ENCODE measurements around the gene GDF2.

The GDF2 gene

DNA sequence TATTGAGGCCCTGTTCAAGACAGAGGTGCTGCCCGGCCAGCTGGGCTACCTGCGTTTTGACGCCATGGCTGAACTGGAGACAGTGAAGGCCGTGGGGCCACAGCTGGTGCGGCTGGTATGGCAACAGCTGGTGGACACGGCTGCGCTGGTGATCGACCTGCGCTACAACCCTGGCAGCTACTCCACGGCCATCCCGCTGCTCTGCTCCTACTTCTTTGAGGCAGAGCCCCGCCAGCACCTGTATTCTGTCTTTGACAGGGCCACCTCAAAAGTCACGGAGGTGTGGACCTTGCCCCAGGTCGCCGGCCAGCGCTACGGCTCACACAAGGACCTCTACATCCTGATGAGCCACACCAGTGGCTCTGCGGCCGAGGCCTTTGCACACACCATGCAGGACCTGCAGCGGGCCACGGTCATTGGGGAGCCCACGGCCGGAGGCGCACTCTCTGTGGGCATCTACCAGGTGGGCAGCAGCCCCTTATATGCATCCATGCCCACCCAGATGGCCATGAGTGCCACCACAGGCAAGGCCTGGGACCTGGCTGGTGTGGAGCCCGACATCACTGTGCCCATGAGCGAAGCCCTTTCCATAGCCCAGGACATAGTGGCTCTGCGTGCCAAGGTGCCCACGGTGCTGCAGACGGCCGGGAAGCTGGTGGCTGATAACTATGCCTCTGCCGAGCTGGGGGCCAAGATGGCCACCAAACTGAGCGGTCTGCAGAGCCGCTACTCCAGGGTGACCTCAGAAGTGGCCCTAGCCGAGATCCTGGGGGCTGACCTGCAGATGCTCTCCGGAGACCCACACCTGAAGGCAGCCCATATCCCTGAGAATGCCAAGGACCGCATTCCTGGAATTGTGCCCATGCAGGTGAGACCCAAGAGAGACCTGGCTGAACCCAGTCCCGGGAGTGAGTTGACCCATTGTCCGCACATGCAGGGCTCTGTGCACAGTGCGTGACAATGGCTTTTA is 28.7 kb downstream of the GDF2 start:
- Histone ChIP-seq H3K9me3 (ENCODE audit: control insufficient read depth, low read depth, low read length) (no peaks in the 10 kb centered on the region), H3K36me3 (ENCODE audit: control insufficient read depth, low read depth, low read length) (no peaks in the 10 kb centered on the region), H3K27ac (ENCODE audit: low read length) (no peak overlapping the region), H3K4me3 (ENCODE audit: low read length) (no peak overlapping the region), H3K27me3 (ENCODE audit: control insufficient read depth, insufficient read depth, low read length) (no peaks in the 10 kb centered on the region), H3K4me1 (ENCODE audit: control insufficient read depth, low read depth, low read length) (no peaks in the 10 kb centered on the region), H3K9ac (ENCODE audit: low read length) (no peak overlapping the region)

DNA sequence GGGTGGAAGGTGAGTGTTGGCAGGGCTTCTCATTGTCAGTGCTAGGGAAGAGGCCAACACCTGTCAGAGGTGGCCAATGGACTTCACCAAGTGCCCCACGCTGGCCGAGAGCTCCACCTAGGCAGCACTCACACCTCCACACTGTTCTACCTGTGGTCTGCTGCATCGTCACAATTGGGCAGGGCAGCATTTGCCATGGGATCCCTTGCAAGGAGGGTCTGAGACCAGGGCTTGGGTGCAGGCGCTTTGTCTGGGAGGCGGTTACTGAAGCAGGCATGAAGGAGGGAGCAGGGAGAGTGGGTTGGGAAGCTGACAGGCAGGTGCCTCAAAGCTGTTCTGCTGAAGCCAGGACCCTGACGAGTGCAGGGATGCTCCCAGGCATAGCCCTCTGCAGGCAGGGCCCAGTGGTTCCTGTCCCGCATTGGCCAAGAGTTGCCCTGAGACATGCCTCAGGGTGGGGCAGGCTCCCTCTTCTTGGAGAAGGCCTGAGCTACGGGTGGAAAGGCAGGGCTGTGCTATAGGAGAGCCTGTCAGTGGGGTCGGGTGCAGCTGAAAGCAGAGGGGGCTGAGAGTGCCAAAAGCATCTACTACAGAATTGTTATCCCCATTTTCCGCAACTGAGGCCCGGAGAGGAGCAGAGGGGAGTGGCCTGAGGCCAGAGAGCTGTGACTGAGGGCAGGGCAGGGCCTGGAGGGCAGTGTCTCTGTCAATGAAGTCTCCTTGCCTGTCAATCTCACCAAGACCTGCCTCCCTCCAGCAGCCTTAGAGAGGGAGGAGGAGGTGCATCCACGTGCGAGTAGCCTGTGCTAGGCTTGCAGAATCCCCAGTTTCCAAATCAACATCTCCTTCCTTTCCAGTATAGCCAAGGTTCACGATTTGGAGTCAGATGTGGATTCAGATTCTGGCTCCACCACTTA is 29.9 kb downstream of the GDF2 start:
- no peak overlapping the region for H3K9ac ChIP-seq (ENCODE audit: low read length)
- no peaks in the 10 kb centered on the region for H3K9me3 ChIP-seq (ENCODE audit: control insufficient read depth, low read depth, low read length)
- H3K27ac ChIP-seq (ENCODE audit: low read length), result no peak overlapping the region
- H3K4me3 ChIP-seq (ENCODE audit: low read length), result no peak overlapping the region
- no peaks in the 10 kb centered on the region for H3K27me3 ChIP-seq (ENCODE audit: control insufficient read depth, insufficient read depth, low read length)
- no peaks in the 10 kb centered on the region for H3K36me3 ChIP-seq (ENCODE audit: control insufficient read depth, low read depth, low read length)
- H3K4me1 ChIP-seq (ENCODE audit: control insufficient read depth, low read depth, low read length), result no peaks in the 10 kb centered on the region

DNA sequence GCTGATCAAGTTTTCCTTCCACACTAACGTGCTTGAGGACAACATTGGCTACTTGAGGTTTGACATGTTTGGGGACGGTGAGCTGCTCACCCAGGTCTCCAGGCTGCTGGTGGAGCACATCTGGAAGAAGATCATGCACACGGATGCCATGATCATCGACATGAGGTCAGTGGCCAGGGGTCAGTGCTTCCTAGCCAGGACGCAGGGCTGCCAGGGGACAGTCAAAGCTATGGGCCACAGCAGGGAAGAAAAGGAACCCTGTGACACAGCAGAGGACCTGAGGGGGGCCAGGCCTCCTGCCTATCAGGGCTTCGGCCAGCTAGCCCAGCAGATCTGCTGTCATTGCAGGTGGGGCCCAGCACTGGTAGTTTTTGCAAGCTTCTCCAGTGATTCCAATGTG is 31.1 kb downstream of the GDF2 start:
- no peaks in the 10 kb centered on the region for H3K36me3 ChIP-seq (ENCODE audit: control insufficient read depth, low read depth, low read length)
- no peak overlapping the region for H3K4me3 ChIP-seq (ENCODE audit: low read length)
- no peaks in the 10 kb centered on the region for H3K9me3 ChIP-seq (ENCODE audit: control insufficient read depth, low read depth, low read length)
- H3K27ac ChIP-seq (ENCODE audit: low read length), result no peak overlapping the region
- no peaks in the 10 kb centered on the region for H3K27me3 ChIP-seq (ENCODE audit: control insufficient read depth, insufficient read depth, low read length)
- H3K9ac ChIP-seq (ENCODE audit: low read length), result no peak overlapping the region
- H3K4me1 ChIP-seq (ENCODE audit: control insufficient read depth, low read depth, low read length), result no peaks in the 10 kb centered on the region

DNA sequence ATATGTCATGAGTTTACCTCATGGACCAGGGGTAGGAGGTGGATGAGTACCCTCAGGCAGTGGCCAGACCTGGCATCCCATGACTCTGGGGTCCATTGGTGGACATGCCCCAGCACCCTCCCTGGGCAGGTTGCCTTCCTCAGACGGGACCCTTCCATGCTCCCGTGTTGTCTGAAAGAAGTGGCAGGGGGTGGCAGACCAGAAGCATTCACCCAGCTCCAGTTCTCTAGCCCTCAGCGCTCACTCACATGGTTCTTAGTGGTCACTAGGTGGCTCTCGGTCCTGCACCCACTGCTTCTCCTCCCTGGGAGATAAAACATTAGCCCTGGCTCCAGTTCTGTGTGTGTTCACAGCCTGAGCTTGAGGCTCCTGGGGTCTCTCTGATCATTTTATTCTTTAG is 31.9 kb downstream of the GDF2 start:
- Histone ChIP-seq H3K9me3 (ENCODE audit: control insufficient read depth, low read depth, low read length) (no peaks in the 10 kb centered on the region), H3K4me1 (ENCODE audit: control insufficient read depth, low read depth, low read length) (no peaks in the 10 kb centered on the region), H3K4me3 (ENCODE audit: low read length) (no peak overlapping the region), H3K9ac (ENCODE audit: low read length) (no peak overlapping the region), H3K27me3 (ENCODE audit: control insufficient read depth, insufficient read depth, low read length) (no peaks in the 10 kb centered on the region), H3K36me3 (ENCODE audit: control insufficient read depth, low read depth, low read length) (no peaks in the 10 kb centered on the region), H3K27ac (ENCODE audit: low read length) (no peak overlapping the region)

DNA sequence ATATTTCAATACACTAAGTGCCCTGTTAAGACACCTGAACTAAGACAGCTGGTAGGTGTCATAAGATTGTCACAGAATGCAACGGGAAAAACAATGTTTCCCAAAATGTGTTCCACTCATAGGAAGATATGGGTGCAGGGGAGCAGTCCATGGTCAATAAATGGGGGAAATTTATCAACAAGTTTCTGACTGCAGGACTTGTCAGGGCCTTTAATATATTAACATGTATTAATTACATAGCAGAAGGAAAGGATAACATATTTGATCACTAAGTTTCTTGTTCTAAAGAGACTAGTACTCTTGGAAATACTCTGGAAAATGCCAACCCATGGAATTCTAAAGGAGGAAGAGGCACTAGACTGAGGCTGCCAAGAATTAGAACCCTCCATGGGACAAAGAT is 32.6 kb downstream of the GDF2 start:
- Histone ChIP-seq H3K27me3 (ENCODE audit: control insufficient read depth, insufficient read depth, low read length) (no peaks in the 10 kb centered on the region), H3K9ac (ENCODE audit: low read length) (no peak overlapping the region), H3K4me3 (ENCODE audit: low read length) (no peak overlapping the region), H3K4me1 (ENCODE audit: control insufficient read depth, low read depth, low read length) (no peaks in the 10 kb centered on the region), H3K27ac (ENCODE audit: low read length) (no peak overlapping the region), H3K9me3 (ENCODE audit: control insufficient read depth, low read depth, low read length) (no peaks in the 10 kb centered on the region), H3K36me3 (ENCODE audit: control insufficient read depth, low read depth, low read length) (no peaks in the 10 kb centered on the region)

DNA sequence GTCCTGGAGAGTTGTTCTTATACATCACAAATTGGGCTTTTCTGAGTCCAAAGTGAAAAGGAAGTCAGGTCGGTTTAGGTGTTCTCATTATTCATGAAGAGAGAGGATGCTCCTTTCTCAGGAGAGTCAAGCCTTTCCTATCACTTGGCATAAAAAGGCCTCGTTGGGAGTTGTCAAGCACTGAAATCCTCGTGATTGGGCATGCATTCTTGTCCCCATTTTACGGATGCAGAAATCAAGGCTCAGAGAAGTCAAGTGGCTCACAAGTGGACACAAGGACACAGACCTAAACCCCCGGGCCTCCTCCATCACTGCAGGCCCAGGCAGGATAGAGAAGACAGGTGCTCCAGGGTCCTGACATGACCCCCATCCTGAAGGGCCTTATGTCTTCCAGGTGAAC is 34.5 kb downstream of the GDF2 start:
- Histone ChIP-seq H3K9me3 (ENCODE audit: control insufficient read depth, low read depth, low read length) (no peaks in the 10 kb centered on the region), H3K27ac (ENCODE audit: low read length) (no peak overlapping the region), H3K9ac (ENCODE audit: low read length) (no peak overlapping the region), H3K27me3 (ENCODE audit: control insufficient read depth, insufficient read depth, low read length) (no peaks in the 10 kb centered on the region), H3K4me1 (ENCODE audit: control insufficient read depth, low read depth, low read length) (no peaks in the 10 kb centered on the region), H3K4me3 (ENCODE audit: low read length) (no peak overlapping the region), H3K36me3 (ENCODE audit: control insufficient read depth, low read depth, low read length) (no peaks in the 10 kb centered on the region)

DNA sequence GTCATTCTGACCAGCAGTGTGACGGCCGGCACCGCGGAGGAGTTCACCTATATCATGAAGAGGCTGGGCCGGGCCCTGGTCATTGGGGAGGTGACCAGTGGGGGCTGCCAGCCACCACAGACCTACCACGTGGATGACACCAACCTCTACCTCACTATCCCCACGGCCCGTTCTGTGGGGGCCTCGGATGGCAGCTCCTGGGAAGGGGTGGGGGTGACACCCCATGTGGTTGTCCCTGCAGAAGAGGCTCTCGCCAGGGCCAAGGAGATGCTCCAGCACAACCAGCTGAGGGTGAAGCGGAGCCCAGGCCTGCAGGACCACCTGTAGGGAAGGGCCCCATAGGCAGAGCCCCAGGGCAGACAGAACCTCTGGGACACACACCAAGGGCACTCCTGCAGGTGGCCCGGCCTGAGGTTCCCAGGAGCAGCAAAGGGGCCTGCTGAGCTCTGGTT is 34.9 kb downstream of the GDF2 start:
- Histone ChIP-seq H3K4me3 (ENCODE audit: low read length) (no peak overlapping the region), H3K9ac (ENCODE audit: low read length) (no peak overlapping the region), H3K4me1 (ENCODE audit: control insufficient read depth, low read depth, low read length) (no peaks in the 10 kb centered on the region), H3K27ac (ENCODE audit: low read length) (no peak overlapping the region), H3K9me3 (ENCODE audit: control insufficient read depth, low read depth, low read length) (no peaks in the 10 kb centered on the region), H3K27me3 (ENCODE audit: control insufficient read depth, insufficient read depth, low read length) (no peaks in the 10 kb centered on the region), H3K36me3 (ENCODE audit: control insufficient read depth, low read depth, low read length) (no peaks in the 10 kb centered on the region)

DNA sequence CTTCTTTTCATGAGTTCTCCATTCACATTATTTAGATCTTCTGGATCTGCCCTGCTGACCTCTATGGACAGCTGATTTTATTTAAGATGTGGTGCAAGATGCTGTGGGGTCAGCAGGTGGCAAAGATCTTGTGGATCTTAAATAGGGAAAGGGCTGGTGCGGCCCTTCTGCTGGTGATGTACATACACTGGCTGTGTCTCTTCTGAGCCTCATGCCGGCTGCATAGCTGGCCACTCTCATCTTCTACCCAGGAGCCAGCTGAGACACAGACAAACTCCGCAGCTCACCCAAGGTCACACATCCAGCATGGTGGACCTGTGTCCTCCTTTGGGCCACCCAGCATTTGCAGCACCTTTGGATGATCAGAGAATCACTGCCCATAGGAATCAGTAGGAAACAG is 35.7 kb downstream of the GDF2 start:
- no peak overlapping the region for H3K9ac ChIP-seq (ENCODE audit: low read length)
- H3K9me3 ChIP-seq (ENCODE audit: control insufficient read depth, low read depth, low read length), result no peaks in the 10 kb centered on the region
- no peak overlapping the region for H3K27ac ChIP-seq (ENCODE audit: low read length)
- H3K4me1 ChIP-seq (ENCODE audit: control insufficient read depth, low read depth, low read length), result no peaks in the 10 kb centered on the region
- no peaks in the 10 kb centered on the region for H3K27me3 ChIP-seq (ENCODE audit: control insufficient read depth, insufficient read depth, low read length)
- no peaks in the 10 kb centered on the region for H3K36me3 ChIP-seq (ENCODE audit: control insufficient read depth, low read depth, low read length)
- no peak overlapping the region for H3K4me3 ChIP-seq (ENCODE audit: low read length)

DNA sequence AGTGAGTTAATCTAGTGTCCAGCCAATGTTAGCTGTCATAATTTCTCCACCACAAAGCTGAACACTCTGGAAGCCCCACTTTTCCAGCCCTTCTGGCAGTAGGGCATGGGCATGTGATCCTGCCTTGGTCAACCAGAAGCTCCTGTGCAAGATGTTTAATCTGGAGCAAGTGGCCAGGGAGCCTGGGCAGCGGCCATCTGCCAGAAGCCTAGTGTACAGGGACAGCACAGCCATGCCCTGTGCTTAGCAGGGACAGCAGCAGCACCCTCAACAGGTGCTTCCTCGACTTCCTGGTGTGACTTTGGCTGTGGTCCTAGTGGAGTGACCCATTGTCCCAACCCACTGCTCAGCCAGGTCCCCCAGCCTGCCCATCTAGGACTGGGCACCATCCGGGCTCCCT is 36.2 kb downstream of the GDF2 start:
- H3K9ac ChIP-seq (ENCODE audit: low read length), result no peak overlapping the region
- H3K27ac ChIP-seq (ENCODE audit: low read length), result no peak overlapping the region
- no peaks in the 10 kb centered on the region for H3K27me3 ChIP-seq (ENCODE audit: control insufficient read depth, insufficient read depth, low read length)
- no peaks in the 10 kb centered on the region for H3K36me3 ChIP-seq (ENCODE audit: control insufficient read depth, low read depth, low read length)
- H3K9me3 ChIP-seq (ENCODE audit: control insufficient read depth, low read depth, low read length), result no peaks in the 10 kb centered on the region
- no peaks in the 10 kb centered on the region for H3K4me1 ChIP-seq (ENCODE audit: control insufficient read depth, low read depth, low read length)
- no peak overlapping the region for H3K4me3 ChIP-seq (ENCODE audit: low read length)

DNA sequence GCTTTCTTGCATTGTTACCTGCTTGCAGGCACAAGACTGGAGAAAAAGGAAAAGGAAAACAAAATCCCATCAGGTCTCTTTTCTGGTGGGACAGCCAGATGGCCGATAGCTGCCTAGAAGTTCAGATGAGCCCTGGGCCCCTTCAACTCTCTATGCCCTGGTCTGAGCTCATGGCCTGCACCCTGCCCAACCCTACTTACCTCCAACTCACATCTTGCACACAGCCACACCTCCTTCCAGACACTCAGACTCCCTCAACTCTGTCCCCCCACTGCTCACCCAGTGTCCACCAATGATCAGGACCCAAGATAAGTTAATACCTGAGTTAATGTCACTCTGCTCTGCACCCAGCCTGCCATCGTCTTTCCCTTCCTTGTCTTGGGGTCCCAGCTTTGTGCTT is 36.8 kb downstream of the GDF2 start:
- Histone ChIP-seq H3K9me3 (ENCODE audit: control insufficient read depth, low read depth, low read length) (no peaks in the 10 kb centered on the region), H3K4me1 (ENCODE audit: control insufficient read depth, low read depth, low read length) (no peaks in the 10 kb centered on the region), H3K27ac (ENCODE audit: low read length) (no peak overlapping the region), H3K4me3 (ENCODE audit: low read length) (no peak overlapping the region), H3K9ac (ENCODE audit: low read length) (no peak overlapping the region), H3K36me3 (ENCODE audit: control insufficient read depth, low read depth, low read length) (no peaks in the 10 kb centered on the region), H3K27me3 (ENCODE audit: control insufficient read depth, insufficient read depth, low read length) (no peaks in the 10 kb centered on the region)

DNA sequence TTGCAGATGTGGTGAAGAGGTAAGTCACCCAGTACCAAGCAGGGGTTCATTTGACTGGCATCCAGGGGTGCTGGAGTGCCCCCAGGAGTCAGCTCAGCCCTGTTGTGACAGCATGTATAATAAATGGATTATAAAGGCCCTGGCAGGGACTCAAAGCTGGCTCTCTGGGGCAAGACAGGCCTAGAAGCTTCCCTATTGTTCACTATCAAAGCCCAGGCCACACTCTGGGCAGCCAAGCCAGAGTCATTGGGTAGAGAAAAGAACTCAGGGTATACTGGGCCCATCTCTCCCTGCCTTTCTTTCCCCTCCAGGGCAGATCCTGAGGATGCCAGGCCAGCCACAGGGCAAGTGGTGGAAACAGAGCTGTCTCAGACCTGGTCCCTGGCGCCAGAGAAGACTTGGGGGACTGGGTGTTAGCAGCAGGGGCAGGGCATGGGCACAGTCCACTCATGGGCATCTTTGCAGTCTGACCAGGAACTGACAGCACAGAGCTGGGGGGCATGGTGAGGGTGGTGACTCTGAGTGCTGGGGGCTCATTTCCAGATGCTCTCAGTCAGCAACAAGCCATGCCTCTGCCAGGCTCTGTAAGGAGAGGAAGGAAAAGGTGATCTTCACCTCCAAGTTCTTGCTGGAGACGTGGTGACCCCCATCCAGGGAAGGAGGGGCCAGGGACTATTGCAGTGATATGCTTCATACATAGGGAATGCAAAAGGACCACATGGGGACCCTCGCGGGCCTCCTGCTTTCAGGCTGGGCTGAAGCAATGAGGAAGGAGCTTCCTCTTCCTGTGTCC is 37.6 kb downstream of the GDF2 start:
- Histone ChIP-seq H3K4me1 (ENCODE audit: control insufficient read depth, low read depth, low read length) (no peaks in the 10 kb centered on the region), H3K9me3 (ENCODE audit: control insufficient read depth, low read depth, low read length) (no peaks in the 10 kb centered on the region), H3K36me3 (ENCODE audit: control insufficient read depth, low read depth, low read length) (no peaks in the 10 kb centered on the region), H3K27ac (ENCODE audit: low read length) (no peak overlapping the region), H3K27me3 (ENCODE audit: control insufficient read depth, insufficient read depth, low read length) (no peaks in the 10 kb centered on the region), H3K9ac (ENCODE audit: low read length) (no peak overlapping the region), H3K4me3 (ENCODE audit: low read length) (no peak overlapping the region)
